Brain microvascular endothelial cell (primary cell): ENCODE data around the gene CDYL.

Experiments used
- DNase-seq: peaks from one replicate; pipeline ENCODE4 v3.0.0-alpha.2; 2020
- H3K27ac ChIP-seq: fragments of 250-450 bp; sonication (Bioruptor Pico); 2 replicates; pipeline ENCODE4 v1.5.1; 2020; ENCODE audit warnings: mild to moderate bottlenecking, moderate library complexity
- H3K27me3 ChIP-seq: fragments of 250-450 bp; sonication (Bioruptor Pico); replicated peaks from 2 replicates; pipeline ENCODE4 v1.5.1; 2020; ENCODE audit warnings: mild to moderate bottlenecking
- H3K36me3 ChIP-seq: fragments of 250-450 bp; sonication (Bioruptor Pico); replicated peaks from 2 replicates; pipeline ENCODE4 v1.5.1; 2020; ENCODE audit warnings: mild to moderate bottlenecking
- H3K4me3 ChIP-seq: 2 replicates; pipeline ENCODE4 v1.5.1; 2011; ENCODE audit warnings: low read depth, mild to moderate bottlenecking, control low read depth, low read length, moderate library complexity
- CTCF ChIP-seq: IDR thresholded peaks from 2 replicates; pipeline ENCODE4 v1.5.1; 2011; ENCODE audit warnings: low read depth, mild to moderate bottlenecking, moderate library complexity, low read length, control low read depth, inconsistent platforms; ENCODE audit errors: missing control alignments
- in situ Hi-C: cut with HindIII; loops from 2 replicates; pipeline ENCODE4 v1.10.0; 2017; ENCODE audit warnings: low sequenced_read_pairs, low pct_ligation_motif_present

The CDYL gene

GRCh38 chr6:4894049-4894448 lies 117.8 kb downstream of the CDYL start:
- H3K27ac ChIP-seq: no peak overlapping the region
- H3K27me3 ChIP-seq: no peaks in the 10 kb centered on the region
- no peak for DNase-seq
- in situ Hi-C loops: no loop called here
- H3K4me3 ChIP-seq: no peak overlapping the region
- peaks cover 3% of the 10 kb centered on the region for H3K36me3 ChIP-seq
- TF ChIP-seq CTCF: no peak

- Histone ChIP-seq H3K27ac (no peak overlapping the region), H3K36me3 (peaks cover 3% of the 10 kb centered on the region), H3K27me3 (no peaks in the 10 kb centered on the region), H3K4me3 (no peak overlapping the region)
- no peak for DNase-seq
- in situ Hi-C loops: no loop called here
- no peak for TF ChIP-seq CTCF
Measured at GRCh38 chr6:4895971-4896370, 119.8 kb downstream of the CDYL start.

GRCh38 chr6:4896401-4896800 lies 120.2 kb downstream of the CDYL start:
- no peak for TF ChIP-seq CTCF
- no peak for DNase-seq
- in situ Hi-C loops: no loop called here
- Histone ChIP-seq H3K36me3 (peaks cover 3% of the 10 kb centered on the region), H3K4me3 (no peak overlapping the region), H3K27me3 (no peaks in the 10 kb centered on the region), H3K27ac (no peak overlapping the region)

GRCh38 chr6:4899249-4900034 lies 123.2 kb downstream of the CDYL start:
- TF ChIP-seq CTCF: no peak
- in situ Hi-C loops: no loop called here

GRCh38 chr6:4901386-4902061 lies 125.3 kb downstream of the CDYL start:
- Histone ChIP-seq H3K36me3 (no peaks in the 10 kb centered on the region), H3K27me3 (no peaks in the 10 kb centered on the region), H3K4me3 (no peak overlapping the region), H3K27ac (no peak overlapping the region)
- in situ Hi-C loops: no loop called here
- DNase-seq: no peak
- no peak for TF ChIP-seq CTCF

More at GRCh38 chr6:4899249-4900034, 123.2 kb downstream of the CDYL start:
- no peaks in the 10 kb centered on the region for H3K27me3 ChIP-seq
- no peak overlapping the region for H3K27ac ChIP-seq
- H3K36me3 ChIP-seq: no peaks in the 10 kb centered on the region
- DNase-seq: no peak
- no peak overlapping the region for H3K4me3 ChIP-seq
